HG03342 (cell line): ENCODE results near the gene TBC1D4.
"Not testable (repeated sequence)": the region's sequence is repeated elsewhere in the genome, so short reads cannot be mapped to it uniquely, and the experiment has no call there.

Experiments used
- ATAC-seq: cut with Tn5 transposase; IDR thresholded peaks from one replicate; pipeline ENCODE4 v1.9.1; 2021; ENCODE audit warnings: mild to moderate bottlenecking, moderate library complexity; ENCODE audit not compliant: unreplicated experiment

The TBC1D4 gene

DNA sequence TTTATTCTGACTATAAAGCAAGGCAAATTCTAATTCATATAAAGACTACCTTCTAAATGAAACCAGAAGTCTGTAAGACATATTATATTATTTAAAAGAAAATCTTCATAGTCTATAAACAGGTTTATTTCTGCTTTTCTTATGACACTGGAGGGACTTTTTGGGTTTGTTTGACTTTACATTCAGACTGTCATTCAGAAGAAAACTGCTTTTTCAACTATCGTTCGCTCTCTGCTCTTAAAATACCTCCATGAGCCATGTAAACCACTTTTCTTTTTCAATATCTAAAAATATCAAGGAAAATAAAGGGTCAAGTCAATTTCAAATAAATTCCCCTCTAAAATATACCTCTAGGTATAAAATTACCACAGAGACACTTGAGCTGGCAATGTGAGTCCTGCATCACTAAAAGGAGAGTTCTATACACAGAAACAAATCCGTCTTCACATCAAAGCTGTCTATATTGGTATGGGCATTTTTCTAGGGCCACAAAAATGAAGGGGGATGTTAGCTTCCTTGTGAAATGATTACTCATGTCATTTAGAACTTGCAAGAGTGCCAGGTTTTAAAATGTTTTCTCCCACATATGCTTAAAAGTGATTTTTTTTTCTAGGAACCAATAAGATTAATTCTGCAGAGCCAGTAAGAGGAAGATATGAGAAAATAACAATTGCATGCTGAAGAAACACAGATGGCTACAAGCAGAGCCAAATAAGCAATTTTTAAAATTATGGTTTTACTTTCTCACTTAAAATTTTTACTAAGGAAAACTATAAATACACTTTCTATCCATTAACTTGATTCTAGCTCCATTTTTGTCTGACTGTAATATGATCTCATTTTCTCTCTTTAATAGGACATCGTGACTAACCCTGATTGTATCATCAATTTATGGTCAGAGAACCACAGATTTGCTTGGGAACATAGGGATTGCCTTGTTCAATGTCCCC, 181.8 kb downstream of the TBC1D4 start:
- peak; percentile 79 for ATAC-seq

DNA sequence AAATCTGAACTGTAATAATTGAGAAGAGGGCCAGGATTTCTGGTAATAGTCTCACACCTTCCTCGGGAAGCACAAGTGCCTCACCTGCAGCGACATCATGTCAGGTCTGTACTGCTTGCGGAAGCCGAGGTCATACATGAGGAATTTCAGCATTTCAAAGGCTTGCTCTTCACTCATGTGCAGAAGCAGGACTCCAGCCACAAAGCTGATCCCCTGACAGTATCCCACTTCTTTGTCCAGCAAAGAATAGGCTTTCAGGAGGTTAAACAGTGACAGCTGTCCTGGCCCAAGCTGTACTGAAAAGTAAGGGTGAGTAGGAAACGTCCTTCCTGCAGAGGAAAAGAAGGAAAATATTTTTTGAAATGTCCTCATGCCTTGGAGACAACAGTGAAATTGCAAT, 182.7 kb downstream of the TBC1D4 start:
- ATAC-seq, result no peak

DNA sequence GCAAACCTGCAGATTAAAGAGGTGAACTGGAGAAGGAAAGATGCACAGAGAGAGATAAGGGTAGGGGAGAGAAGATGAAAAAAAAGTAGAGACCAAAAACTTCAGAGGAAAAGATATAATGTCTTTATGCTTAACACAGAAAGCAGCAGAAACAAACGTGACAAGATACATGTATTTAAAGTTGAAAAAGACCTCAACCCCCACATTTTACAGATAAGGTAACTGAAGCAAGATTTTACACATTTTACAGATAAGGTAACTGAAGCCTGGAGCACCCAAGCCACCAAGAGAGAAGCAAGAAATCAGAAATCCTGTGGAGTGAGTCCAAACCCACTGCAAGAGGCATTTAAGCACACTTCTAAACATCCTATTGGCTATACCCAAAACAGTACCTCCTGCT, 185.3 kb downstream of the TBC1D4 start:
- ATAC-seq, result no peak

DNA sequence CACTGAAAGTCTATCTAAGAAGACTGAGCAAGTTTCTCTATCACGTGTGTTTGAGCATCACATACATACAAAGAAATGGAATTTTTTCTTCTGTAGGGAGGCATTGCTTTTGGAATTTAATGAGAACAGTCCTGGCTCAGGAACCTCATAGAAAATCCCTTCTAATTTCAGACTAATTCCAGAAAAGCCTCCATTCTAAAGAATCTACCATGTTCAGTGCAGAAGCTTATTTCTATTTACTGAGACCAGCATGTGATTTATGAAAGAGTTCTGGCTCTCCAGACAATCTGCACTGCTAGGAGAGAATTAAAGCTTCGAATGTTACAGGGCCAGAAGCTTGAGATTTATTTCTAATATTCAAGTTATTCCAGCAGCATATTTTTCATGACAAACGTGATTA, 186.8 kb downstream of the TBC1D4 start:
- no peak for ATAC-seq

DNA sequence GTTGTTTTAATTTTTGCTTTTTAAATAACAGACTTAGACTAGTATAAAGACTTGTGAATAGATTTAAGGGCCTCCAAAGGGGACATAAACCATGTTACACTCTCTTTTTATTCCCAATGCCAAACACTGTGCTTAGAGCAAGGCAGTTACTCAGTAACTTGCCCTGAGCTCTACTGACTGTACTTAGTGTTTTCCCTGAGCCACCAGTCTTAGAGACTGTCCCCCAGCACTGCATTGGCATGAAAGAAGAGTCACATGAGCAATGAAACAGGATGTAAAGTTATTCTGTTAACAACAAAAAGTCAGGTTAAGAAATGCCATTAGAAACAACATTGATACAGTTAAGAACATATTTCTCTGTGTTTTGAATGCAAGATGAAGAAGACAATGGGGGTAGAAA, 187.9 kb downstream of the TBC1D4 start:
- ATAC-seq, result no peak

DNA sequence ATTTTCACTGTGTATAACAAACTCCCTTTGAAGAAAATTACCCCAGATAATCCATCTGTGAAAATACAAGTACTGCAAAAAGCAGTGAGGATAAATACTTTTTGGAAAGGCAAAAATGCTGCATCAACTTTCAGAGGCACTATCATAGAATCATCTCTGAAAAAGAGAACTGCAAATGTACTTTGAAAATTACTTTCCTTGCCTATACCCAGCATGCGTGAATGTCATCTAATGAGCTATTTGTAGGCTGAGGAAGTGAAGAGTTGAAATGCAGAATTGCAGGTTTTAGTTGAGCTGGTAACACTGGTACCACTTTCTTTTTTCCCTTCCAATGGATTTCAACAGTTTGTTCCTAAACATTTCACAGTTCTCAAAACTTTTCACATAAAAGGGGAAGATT, 196.7 kb downstream of the TBC1D4 start:
- peak; percentile 48 for ATAC-seq

DNA sequence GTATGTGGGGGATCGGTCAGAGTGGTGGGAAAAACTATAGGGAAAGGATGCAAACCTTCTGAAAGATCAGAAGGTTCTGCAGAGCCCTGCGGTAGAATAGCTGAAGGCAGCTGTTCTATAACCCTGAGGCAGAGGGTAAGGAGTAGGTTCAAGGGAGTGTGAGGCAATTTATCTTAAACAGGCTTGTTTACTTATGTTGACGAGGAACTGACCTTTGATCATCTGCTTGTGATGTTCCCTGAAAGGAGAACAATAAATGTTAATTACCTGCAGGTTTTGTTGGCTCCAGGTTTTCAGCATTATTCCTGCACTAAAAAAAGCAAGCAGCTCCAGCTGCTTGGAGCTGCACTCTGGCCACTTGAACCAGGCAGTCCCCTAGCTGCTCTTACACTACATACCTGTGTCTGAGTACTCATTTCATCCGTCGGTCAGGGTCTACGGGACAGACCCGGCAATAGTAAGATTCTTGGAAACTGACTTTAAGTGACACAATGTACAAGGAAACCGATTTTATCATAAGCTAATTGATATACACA, 202.1 kb downstream of the TBC1D4 start:
- no peak for ATAC-seq

DNA sequence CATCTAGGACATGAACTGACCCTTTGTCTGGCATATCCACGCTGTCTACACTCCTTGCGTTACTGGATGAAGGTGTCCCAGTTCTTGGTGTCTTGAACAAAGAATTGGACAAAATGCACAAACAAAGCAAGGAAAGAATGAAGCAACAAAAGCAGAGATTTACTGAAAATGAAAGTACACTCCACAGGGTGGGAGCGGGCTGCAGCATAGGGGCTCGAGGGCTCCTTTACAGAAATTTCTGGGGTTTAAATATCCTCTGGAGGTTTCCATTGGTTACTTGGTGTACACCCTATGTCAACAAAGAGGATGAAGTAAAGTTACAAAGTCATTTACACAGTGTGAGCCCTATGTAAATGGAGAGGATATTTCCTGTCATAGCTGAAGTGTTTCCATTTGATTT, 208.3 kb downstream of the TBC1D4 start:
- not testable (repeated sequence) for ATAC-seq

DNA sequence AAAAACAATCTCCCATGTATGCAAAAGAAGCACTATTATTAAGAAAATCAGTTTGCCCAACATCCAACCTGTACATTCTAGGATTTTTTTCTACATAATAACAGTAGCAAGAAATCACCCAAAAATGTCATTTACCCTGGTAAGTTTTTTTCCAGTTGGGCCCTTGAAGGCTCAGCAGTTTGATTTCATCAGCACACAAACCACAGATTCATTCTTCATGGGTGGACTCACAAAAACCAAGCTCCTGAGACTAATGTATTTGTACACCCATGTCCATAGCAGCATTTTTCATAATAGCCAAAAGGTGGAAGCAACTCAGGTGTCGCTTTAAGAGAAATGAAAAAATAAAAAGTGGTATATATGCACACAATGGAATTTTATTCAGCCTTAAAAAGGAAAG, 210.1 kb downstream of the TBC1D4 start:
- no peak for ATAC-seq

DNA sequence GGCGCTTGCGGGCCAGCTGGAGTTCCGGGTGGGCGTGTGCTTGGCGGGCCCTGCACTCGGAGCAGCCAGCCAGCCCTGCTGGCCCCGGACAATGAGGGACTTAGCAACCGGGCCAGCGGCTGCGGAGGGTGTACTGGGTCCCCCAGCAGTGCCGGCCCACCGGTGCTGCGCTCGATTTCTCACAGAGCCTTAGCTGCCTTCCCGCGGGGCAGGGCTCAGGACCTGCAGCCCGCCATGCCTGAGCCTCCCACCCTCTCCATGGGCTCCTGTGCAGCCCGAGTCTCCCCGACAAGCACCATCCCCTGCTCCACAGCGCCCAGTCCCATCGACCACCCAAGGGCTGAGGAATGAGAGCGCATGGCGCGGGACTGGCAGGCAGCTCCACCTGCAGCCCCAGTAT, 213.5 kb downstream of the TBC1D4 start:
- not testable (repeated sequence) for ATAC-seq

DNA sequence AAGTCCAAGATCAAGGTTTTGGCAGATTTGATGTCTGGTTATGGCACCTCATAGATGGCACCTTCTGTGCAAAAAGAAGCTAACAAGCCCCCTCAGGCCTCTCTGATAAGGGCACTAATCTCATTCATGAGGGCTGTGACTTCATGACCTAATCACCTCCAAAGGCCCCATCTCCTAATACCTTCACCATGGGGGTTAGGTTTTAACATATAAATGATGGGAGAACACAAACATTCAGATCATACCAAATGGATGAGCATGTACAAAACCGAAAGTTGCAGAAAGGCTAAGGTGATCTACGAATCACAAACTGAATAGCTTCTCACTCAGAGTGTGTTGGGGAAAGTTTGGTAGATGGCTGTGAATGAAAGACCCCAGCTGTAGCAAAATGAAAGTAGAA, 217.4 kb downstream of the TBC1D4 start:
- ATAC-seq, result no peak

DNA sequence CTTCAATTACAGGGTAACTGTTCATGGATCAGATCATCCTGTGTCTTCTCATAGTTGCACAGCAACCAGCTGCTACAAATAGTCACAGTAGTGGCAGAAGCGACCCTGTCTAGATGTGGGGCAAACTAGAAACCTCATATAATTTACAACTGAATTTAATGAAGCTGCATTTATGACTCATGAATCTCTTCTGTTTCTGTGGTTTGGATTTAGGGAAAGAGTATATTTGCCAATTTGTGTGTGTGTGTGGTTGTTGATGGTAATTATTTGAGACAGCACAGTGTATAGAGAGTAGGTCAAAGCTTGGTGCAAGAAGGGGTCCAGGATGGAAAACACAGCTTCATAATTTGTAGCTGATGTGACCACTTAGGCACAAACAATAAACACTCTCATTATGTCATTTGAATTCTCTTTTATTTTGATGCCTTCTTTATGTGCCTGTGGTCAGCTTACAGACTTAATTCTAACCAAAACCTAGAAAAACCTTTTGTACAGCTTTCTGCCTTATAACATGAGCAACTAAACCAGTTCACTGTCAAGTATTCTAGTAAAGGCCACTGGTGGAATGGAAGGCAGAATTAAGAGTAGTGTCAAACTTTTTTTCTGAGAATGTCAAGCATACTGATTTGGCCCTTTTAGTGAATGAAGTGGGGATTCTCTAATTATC, 218.1 kb downstream of the TBC1D4 start:
- ATAC-seq, result no peak

DNA sequence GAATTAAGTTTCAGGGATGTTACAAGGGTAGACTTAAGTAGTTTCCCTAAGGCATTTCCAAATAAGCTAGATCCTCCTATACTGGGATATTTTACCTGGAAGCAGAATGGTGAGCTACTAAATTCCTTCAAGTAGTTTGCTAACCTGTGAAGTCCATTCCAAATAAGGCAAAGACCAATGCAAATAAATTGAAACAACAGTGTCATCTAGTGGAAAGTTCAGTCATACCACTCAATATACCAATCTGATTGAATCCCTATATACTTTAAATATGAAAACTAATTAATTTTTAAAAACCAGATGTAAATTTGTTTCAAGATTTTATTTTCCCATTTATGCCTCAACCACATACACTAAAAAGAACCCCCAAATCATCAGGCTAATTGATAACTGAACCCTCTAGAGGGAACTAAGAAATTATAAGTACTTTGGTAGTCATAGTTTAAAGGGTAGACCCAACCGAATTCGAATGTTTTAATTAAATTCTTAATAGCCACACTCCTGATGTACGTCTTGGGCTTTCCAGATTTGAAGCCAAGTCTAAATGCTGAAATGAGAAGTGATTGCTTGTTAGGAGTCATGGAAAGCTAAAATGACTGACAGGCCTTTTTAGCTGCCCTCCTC, 223.7 kb downstream of the TBC1D4 start:
- no peak for ATAC-seq

DNA sequence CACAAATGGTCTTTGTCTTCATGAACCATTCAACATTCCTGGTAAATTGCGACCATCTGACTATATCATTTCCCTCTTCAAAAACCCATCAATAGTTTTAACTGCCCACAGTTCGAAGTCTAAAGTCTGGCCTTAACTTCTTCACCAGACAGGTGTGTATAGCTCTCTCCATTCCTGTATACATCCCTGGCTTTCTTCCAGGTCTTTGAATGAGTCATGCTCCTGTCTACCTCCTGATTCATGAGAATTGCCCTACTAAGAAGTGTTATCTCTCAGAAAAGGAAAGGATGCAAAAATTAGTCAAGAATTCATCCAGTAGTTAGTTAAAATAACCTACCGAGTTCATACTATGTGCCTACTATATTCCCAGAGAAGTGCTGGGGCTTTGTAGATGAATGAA, 225.0 kb downstream of the TBC1D4 start:
- no peak for ATAC-seq

DNA sequence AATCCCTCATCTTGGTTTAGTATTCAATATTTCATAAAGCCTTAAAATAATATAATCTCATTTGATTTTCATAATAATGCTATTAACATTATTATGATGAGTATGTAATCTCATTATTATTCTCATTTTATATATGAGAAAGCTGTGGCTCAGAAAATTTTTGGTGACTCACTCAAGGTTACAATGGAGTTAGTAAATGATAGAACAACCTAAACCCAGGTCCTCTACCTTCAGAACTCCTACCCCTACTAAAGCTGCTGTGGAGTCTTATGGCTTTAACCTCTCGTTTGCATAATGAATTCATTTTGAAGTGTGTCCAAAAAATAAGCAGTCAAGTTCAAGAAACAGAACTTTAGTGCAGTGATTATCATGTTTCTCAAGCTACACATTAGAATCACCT, 226.3 kb downstream of the TBC1D4 start:
- ATAC-seq, result no peak

DNA sequence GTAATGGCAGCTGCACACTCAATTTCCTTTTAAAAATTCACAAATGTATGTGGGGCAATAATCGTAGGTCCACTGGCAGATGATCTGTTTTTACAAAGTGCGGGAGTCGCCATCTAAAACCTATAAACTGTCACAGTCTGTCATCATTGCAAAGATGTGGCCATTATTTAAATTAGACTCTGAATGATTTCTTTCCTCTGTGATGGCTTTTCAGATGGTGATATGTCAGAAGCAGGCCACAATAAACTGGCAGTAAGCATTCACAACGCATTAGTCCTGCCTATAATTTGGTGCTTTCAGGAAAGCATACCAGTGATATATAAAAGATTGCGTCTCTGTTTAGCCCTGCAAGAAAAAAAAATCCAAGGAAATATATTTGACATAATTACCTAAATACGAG, 226.8 kb downstream of the TBC1D4 start:
- no peak for ATAC-seq

DNA sequence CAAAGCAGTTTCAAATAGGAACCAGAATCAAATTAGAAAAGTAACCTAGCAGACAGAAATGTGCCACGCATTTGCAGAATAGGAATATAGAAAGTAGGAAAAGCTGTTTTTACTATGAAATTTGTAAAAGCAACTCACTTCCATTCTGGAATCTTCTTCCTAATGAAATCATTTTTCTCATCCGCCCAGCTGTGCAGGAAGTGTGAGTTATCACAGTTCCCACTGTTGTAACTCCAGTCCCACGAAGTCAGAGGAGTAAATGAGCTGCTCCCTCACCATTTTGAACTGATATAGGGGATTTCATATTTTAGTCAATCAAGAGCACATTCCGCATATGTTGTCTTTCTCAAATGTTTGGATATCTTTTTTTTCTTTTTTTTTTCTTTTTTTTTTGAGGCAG, 230.8 kb downstream of the TBC1D4 start:
- ATAC-seq, result no peak

DNA sequence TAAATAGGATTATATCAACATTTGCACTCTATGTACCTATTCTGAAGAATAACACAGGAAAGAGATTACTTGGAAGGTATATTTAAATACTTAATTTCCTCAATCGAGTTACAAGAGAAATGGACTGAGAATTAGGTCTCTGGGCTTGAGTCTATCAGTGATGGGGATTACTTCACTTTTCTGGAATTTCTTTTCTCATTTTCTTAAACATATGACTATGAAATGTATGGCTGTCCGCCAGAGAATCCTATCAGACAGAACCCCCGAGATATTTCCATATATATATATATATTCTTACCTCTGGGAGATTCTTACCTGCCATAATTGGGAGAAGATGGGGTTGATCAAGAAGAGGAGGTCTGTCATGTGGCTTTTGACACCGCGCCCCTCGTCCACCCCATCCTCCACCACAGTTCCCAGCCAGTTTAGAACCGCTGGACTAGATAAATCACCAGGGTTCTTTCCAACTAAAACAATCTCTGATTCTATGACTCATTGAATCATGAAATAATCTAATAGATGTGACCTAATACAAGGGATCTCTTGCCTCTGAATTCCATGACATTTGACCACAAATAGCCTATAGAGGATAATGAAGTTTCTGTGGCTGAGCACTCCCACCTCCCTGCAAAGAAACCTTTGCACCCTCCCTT, 231.3 kb downstream of the TBC1D4 start:
- ATAC-seq, result no peak

DNA sequence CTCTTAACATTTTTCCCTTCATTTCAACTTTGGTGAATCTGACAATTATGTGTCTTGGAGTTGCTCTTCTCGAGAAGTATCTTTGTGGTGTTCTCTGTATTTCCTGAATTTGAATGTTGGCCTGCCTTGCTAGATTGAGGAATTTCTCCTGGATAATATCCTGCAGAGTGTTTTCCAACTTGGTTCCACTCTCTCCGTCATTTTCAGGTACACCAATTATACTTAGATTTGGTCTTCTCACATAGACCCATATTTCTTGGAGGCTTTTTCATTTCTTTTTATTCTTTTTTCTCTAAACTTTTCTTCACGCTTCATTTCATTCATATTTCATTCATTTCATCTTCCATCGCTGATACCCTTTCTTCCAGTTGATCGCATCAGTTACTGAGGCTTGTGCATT, 236.4 kb downstream of the TBC1D4 start:
- not testable (repeated sequence) for ATAC-seq

DNA sequence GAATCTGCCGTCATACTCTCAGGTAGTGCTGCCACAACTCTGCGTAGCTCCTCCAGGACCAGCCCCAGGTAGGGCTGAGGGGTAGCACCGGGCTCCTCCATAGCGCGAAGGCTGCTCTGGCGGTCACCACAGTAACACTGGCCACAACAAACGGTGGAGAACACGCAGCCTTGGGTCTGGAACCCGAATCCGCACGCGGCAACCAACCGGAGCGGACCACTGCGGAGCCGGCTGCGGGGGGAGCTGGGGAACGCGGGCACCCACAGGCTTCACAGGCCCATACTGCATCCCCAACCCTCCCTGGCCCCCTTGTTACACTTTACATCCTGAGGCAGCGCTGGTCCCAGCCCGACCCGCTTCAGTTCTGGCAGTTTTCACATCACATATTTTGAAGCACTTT, 241.7 kb downstream of the TBC1D4 start:
- ATAC-seq, result not testable (repeated sequence)

DNA sequence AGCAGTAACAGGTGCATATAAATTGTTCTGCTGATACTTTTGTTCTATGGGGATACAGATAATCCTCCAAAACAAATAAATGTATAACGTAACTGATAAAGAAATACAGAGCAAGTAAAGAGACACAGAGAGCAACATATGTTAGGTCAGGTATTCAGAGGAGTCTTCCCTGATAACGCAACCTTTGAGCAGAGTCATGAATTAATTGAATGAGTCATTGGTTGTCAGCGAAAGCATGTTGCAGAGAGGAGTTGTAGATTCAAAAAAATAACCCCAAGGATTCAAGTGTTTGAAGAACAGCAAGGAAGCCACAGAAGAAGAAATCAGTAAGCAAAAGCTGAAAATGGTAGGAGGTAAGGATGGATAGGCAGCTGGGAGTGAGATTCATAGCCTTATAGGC, 245.2 kb downstream of the TBC1D4 start:
- ATAC-seq, result no peak
